Hepatic stellate cell (primary cell): ENCODE data around the gene NOL6.
"Not testable (repeated sequence)": the region's sequence is repeated elsewhere in the genome, so short reads cannot be mapped to it uniquely, and the experiment has no call there.

Experiments used
- DNase-seq: peaks from one replicate; pipeline ENCODE4 v3.0.0; 2011; ENCODE audit warnings: low spot score

Gene NOL6

DNA sequence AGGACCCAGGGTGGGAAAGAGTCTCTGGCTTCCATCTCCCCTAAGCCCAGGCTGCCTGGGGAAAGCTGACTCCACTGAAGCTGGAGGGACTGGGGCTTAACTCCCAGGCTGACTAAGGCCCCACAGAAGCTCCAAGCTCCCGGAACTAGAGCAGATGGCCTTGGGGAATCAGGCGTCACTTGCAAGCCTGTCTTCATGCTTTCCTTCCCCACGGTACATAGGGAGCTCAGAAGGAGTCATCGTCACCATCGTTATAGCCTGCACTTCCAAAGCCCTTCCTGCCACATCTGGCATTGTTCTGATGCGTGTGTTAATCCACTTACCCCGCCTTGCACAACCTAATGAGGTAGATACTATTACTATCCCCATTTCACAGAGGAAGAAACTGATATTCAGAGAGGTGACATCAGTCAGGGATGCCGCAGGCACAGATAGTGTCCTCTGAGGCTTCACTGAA lies 37.9 kb downstream of the NOL6 start:
- no peak for DNase-seq

DNA sequence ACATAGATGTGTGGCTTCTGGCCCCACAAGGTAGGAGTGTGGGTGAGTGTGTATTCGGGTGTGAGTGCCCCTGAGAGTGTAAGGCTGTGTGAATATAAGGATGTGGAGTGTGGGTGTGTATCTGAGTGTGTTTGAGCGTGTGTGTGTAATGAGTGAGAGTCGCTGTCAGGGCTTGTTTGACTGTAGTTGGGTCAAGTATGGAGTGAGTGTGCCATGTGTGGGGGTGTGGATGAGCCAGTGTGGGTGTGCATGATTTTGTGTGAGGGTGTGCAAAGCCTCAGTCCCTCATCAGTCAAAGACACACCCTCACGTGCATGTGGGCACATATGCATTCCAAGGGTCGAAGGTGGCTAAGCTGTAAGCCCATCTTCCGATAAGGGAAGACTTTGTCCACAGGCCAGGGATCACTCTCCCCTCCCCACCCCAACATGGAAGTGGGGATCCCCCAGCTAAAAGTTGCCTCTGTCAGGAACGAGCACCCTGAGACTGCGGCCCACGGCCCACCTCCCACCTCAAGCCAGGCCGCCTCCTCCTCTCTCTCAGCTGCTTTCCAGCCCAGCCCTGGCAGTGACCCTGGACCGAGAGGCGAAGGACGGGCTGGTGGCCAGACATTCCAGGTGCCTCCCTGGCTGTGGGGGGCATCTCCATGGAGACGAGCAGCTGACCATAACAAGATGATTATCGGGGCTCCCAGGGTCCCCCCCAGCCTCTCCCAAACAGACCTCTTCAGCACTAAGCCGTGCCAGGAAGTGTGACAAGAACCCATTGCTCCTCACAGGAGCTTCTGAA lies 39.2 kb downstream of the NOL6 start:
- no peak for DNase-seq

DNA sequence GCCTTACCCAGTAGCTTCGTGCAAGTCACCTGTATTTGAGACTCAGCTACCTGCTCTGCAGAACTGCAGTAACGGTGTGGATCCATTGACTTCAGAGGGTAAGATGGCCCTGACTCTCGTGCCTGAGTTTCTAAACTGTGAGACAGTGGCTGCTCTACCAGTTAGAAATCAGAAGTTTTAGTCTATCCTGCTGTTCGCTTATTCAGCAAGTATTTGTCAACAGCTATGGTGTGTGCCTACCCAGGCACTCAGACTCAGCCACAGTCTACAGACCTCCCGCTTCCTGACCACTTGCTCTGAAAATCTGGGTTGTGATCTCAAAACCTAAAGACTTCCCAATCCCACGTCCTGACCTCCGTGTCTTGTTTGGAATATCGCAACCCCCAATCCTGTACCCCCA lies 39.9 kb downstream of the NOL6 start:
- DNase-seq = no peak

DNA sequence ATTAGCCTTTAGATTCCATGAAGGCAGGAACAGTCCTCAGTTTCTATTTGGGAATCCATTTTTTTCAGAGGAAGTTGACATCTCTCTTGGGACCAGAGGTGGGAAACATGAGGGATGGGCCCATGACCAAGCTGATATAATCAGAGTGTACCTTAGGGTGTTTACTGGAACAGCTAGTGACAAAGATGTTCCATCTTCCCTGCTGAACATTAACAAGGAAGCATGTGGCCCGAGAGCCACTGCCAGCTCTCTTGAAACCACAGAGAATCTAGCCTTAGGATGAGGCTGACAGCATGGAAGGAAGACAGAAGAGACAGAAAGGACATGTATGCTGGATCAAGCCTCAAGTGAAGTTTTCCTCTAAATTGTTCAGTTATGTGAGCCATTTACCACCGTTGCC lies 42.3 kb downstream of the NOL6 start:
- DNase-seq = no peak

DNA sequence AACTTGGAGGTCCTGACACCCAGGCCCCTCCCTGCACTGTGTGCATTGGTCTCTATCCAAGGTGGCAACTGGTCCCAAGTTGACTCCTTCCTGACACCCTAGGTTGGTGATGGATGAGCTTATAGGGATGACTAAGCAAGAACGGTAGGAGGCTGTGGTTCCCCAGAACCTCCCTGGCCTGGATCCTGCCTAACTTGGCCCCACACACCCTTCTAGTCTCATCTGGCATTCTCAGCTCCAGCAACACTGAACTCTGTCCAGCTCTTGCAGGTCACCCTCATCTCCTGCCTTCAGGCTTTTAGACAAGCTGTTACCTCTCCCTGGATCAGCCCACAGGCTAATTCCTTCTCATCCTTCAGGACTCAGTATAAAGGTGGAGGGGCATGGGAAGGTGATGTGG lies 42.8 kb downstream of the NOL6 start:
- no peak for DNase-seq

DNA sequence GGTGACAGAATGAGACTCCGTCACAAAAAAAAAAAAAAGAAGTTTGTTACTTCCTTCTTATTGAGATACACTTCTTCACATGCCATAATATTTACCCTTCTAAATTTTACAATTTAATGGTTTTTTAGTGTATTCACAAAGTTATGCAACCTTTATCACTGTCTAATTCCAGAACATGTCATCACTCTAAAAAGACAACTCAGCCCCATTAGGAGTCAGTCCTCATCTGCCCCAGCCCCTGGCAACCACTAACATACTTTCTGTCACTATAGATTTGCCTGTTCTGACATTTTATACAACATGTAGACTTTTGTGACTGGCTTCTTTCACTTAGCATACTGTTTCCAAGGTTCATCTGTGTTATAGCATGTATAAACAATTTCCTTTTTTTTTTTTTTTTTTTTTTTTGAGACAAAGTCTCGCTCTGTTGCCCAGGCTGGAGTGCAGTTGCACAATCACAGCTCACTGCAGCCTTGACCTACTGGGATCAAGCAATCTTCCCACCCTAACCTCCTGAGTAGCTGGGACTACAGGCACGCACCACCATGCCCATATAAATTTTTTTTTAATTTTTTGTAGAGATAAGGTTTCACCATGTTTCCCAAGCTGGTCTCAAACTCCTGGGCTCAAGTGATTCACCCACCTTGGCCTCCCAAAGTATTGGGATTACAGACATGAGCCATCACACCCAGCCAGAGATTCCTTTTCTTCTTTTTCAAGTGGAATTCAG lies 44.3 kb downstream of the NOL6 start:
- no peak for DNase-seq

DNA sequence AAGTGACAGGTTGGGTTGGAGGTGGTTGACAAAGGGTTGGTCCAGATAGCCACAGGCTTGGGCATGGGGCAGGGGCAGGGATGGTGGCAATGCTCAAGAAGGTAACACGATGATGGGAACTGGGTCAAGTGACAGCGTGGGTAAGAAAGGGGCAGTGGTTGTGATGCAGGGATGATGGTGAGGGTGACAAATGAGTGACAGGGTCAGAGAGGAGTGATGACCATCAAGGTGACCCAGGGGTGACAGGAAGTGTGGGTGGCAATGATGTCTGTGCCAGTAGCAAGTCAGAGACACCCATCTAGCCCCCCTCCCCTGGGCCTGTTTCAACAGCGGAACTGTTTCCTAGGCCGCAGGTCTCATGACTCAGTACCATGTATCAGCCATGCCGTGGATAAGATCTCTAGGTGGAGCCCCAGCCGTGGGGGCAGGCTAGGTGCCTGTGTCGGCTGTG lies 46.9 kb downstream of the NOL6 start:
- DNase-seq = no peak

DNA sequence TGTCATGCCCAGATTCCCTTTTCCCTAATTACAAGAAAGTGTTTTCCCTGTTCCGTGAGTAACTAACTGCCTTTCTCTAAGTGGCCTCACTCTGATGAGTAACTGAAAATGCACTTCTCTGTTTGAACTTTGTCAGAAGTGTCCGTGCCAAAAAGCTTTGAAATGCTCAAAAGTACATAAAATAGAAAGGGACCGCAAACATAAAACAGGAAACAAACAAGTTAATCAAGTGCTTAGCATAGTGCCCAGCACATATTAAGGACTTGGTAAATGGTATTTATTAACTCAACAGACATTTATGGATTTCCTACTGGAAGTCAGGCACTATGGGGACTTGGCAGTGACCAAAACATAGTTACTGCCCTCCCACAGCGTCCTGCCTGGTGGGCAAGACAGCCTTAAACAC lies 48.6 kb downstream of the NOL6 start:
- no peak for DNase-seq

DNA sequence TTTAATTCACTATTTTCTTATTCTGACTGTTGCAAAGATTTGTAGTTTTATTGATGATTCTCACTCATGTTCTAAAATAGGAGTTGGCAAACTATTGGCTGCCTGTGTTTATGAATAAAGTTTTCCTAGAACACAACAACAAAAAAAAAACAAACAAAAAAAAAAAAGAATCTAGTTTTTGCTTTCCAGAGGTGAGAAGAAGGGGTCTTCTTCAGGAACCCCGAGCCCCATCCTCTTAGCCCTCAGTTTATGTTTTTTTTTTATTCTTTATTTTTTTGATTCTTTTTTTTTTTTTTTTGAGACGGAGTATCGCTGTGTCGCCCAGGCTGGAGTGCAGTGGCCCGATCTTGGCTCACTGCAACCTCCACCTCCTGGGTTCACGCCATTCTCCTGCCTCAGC lies 49.2 kb downstream of the NOL6 start:
- not testable (repeated sequence) for DNase-seq

DNA sequence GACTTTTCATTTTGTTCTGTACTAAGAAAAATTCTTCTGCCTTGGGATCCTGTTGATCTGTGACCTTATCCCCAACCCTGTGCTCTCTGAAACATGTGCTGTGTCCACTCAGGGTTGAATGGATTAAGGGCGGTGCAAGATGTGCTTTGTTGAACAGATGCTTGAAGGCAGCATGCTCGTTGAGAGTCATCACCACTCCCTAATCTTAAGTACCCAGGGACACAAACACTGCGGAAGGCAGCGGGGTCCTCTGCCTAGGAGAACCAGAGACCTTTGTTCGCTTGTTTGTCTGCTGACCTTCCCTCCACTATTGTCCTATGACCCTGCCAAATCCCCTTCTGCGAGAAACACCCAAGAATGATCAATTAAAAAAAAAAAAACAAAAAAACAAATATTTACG lies 49.7 kb downstream of the NOL6 start:
- DNase-seq = not testable (repeated sequence)

DNA sequence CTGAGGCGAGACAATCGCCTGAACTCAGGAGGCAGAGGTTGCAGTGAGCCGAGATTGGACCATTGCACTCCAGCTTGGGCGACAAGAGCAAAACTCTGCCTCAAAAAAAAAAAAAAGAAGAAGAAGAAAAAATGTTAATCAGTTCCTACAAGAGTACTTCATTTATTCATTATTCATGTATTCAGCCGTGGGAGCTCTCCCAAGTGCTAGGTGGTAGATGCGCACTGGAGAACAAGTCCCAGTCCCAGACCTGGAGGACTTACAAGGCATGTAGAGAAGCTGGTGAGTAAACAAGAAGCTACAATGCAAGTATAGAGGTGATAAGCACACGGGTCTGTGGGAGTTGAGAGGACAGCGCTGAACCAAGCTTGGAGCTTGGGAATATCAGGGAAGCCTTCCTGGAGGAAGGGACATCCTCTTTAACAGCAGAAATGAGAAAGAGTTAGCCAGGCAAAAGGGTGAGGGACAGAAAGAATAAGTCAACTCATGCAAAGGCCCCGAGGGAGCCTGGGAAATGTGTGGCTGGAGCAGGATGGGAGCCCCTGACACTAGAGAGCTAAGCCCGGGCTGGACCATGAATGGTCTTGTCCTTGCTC lies 53.9 kb downstream of the NOL6 start:
- no peak for DNase-seq

DNA sequence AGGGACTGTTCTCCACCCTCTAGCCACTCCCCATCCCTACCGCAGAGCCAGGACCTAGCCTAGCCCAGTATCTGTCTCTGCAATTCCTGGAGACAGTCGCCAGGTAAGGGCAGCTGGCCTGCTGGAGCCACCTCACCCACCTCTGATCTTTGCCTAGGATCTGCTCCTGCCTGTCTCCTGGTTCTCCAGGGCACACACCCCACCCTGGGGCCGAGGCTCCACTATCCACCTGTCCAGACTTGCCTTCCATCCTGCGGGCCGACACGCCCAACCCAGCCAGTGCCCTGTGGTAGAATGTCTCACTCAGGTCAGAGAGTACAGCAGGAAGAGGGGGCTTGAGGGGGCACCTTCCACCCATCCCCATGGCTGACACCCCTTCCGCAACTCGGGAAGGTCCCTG lies 55.6 kb downstream of the NOL6 start:
- no peak for DNase-seq

DNA sequence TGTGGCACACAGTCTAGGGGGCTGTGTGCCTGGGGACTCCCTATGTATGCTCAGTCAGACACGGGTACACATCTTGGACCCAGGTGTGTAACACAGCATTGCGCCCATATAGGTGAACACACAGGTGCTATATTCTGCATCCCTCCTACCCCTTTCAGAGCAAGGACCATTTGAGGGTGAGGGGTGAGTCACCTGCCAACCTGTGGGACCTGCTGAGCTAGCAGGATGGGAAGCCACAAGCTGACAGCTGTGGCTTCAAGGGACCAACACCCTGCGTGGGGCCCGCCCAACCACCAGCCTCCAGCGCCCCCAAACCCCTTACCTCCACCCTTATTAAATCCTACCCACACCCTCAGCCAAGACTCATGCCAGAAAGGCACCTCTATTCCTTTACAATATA lies 56.7 kb downstream of the NOL6 start:
- no peak for DNase-seq

DNA sequence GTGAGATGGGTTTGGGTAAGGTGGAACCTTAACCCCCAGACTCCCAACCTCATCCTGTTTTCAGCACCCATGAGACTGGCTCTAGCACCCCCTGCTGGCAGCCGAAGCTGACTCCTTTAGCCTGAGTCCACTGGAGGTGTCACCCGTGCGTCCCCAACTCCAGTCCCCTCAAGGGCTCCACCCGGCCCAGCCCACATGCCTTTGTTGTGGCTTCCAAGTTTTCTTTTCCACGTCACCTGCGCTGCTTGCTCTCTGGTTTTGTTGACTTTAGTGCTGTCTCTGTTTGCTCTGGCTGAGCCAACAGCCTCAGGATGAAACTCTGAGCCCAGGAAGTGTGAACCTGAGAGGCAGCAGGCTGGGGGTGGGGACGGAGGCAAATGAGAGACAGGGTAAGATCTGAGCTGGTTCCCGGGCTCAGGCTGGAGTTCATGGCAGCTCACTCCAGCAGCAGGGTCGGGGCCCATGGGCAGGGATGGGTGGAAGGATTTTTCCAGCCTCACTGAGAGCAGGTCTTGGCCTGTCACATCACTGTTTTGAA lies 58.2 kb downstream of the NOL6 start:
- peak; percentile 69 for DNase-seq

DNA sequence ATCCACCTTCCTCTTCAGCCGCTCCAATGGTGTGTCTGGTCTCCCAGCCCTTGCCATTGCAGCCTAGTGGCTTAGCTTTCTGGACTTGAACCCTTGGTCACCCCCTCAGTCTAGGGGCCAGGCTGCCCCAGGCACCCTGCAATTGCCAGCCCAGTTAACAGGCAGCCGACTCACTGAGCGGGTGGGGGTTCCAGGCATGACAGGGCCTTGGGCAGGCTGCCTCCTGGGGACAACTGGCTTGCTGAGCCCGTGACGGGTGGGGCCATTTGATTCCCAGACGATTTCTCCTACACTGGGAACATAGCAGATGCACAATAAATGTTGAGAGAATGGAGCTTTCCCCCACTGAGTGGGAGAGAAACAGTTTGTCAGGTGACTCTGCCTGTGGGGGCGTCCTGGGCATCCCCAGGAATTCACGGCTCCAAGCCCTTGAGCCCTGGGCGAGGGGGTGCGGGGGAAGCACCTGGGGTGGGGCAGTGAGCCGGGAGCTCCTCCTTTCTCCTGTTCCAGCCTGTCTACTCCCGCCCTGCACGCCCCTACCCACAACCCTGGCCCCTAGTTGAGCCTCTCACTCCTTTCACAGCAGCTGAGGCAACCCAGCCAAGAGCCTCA lies 58.7 kb downstream of the NOL6 start:
- DNase-seq = no peak

DNA sequence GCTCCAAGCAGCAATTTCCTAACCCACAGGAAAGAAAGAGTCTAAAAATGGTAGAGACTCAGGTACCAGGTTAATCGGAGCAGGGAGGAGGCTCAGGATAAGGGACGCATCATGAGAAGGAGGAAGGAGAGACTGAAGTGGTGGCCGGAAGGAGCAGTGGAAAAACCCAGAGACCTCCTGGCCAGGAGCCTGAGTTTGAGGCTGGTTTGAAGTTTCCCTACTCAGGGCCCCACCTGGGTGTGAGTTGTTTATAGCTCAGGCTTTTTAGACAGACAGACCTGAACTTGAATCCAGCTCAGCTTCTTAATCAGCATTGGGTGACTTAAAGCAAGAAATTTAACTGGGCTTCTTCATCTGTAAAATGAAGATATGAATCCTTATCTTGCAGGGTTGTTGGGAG lies 59.5 kb downstream of the NOL6 start:
- DNase-seq = no peak
